Liver (tissue), 9 donors: ENCODE measurements around the gene FBXO3. TPM values are rescaled to one million over a fixed set of nuclear protein-coding genes. Genes with fewer than 3 reads are reported as not detected.

ENCODE experiments used
- DNase-seq: peaks from one replicate; pipeline ENCODE4 v3.0.0-alpha.2; 2017; ENCODE audit warnings: low spot score
- H3K27ac ChIP-seq, 2 donors: one replicate each; pipeline ENCODE4 v1.7.0; 2013; ENCODE audit warnings: inconsistent platforms in 2 of 2, low read length in 2 of 2, control low read depth in 1 of 2, low read depth in 1 of 2, mild to moderate bottlenecking in 1 of 2
- H3K27me3 ChIP-seq, 4 donors: one replicate each; pipeline versions ENCODE4 v1.6.1 to v1.7.0; 2013; ENCODE audit warnings: low read length in 3 of 4, inconsistent platforms in 1 of 4, mild to moderate bottlenecking in 1 of 4, moderate library complexity in 1 of 4; ENCODE audit not compliant: control insufficient read depth in 4 of 4, insufficient read depth in 4 of 4
- H3K36me3 ChIP-seq, 4 donors: one replicate each; pipeline versions ENCODE4 v1.6.1 to v1.7.0; 2013; ENCODE audit warnings: low read length in 3 of 4, mild to moderate bottlenecking in 3 of 4, low read depth in 1 of 4, moderate library complexity in 1 of 4; ENCODE audit not compliant: control insufficient read depth in 4 of 4, insufficient read depth in 3 of 4
- H3K4me1 ChIP-seq, 4 donors: one replicate each; pipeline versions ENCODE4 v1.6.1 to v1.7.0; 2013; ENCODE audit warnings: low read length in 3 of 4, mild to moderate bottlenecking in 3 of 4, moderate library complexity in 1 of 4; ENCODE audit not compliant: control insufficient read depth in 4 of 4, insufficient read depth in 4 of 4
- H3K4me3 ChIP-seq, 3 donors: one replicate each; pipeline versions ENCODE4 v1.6.1 to v1.7.0; 2013; ENCODE audit warnings: low read length in 3 of 3, control low read depth in 1 of 3, low read depth in 1 of 3, mild to moderate bottlenecking in 1 of 3
- H3K9ac ChIP-seq, 2 donors: one replicate each; pipeline ENCODE4 v1.7.0; 2013; ENCODE audit warnings: low read length in 2 of 2, mild to moderate bottlenecking in 2 of 2, moderate library complexity in 2 of 2, control low read depth in 1 of 2, low read depth in 1 of 2
- H3K9me3 ChIP-seq, 4 donors: one replicate each; pipeline versions ENCODE4 v1.6.1 to v1.7.0; 2013; ENCODE audit warnings: low read length in 3 of 4; ENCODE audit not compliant: control insufficient read depth in 4 of 4
- EGR1 ChIP-seq, 2 donors: IDR thresholded peaks; 2 replicates each; pipeline ENCODE4 v1.6.1; 2016 to 2018; ENCODE audit warnings: antibody characterized with exemption in 2 of 2, low read depth in 2 of 2
- FOXA1 ChIP-seq: IDR thresholded peaks from 2 replicates; pipeline ENCODE4 v1.6.1; 2016; ENCODE audit warnings: antibody characterized with exemption
- FOXA2 ChIP-seq: IDR thresholded peaks from 2 replicates; pipeline ENCODE4 v1.6.1; 2016; ENCODE audit warnings: antibody characterized with exemption
- GABPA ChIP-seq, 2 donors: IDR thresholded peaks in 1 of 2; conservative IDR thresholded peaks in 1 of 2; 2 replicates each; pipeline ENCODE4 v1.6.1; 2016; ENCODE audit warnings: antibody characterized with exemption in 2 of 2, mild to moderate bottlenecking in 1 of 2, moderate library complexity in 1 of 2
- HNF4A ChIP-seq, 2 donors: conservative IDR thresholded peaks; 2 replicates each; pipeline ENCODE4 v1.6.1; 2016; ENCODE audit warnings: antibody characterized with exemption in 2 of 2, mild to moderate bottlenecking in 2 of 2
- JUND ChIP-seq, 2 donors: IDR thresholded peaks; 2 replicates each; pipeline ENCODE4 v1.6.1; 2016; ENCODE audit warnings: antibody characterized with exemption in 2 of 2
- NR2F2 ChIP-seq: IDR thresholded peaks from 2 replicates; pipeline ENCODE4 v1.6.1; 2016; ENCODE audit warnings: antibody characterized with exemption
- RAD21 ChIP-seq, 2 donors: IDR thresholded peaks; 2 replicates each; pipeline ENCODE4 v1.6.1; 2016; ENCODE audit warnings: antibody characterized with exemption in 2 of 2, mild to moderate bottlenecking in 2 of 2
- REST ChIP-seq: IDR thresholded peaks from 2 replicates; pipeline ENCODE4 v1.6.1; 2016; ENCODE audit warnings: antibody characterized with exemption, mild to moderate bottlenecking
- RXRA ChIP-seq, 2 donors: IDR thresholded peaks; 2 replicates each; pipeline ENCODE4 v1.6.1; 2017 to 2018; ENCODE audit warnings: antibody characterized with exemption in 2 of 2, mild to moderate bottlenecking in 1 of 2
- SP1 ChIP-seq: IDR thresholded peaks from 2 replicates; pipeline ENCODE4 v1.6.1; 2018; ENCODE audit warnings: antibody characterized with exemption, mild to moderate bottlenecking
- TAF1 ChIP-seq: conservative IDR thresholded peaks from 2 replicates; pipeline ENCODE4 v1.6.1; 2016; ENCODE audit warnings: antibody characterized with exemption, mild to moderate bottlenecking
- ZBTB33 ChIP-seq: IDR thresholded peaks from 2 replicates; pipeline ENCODE4 v1.6.1; 2016; ENCODE audit warnings: antibody characterized with exemption
- whole genome bisulfite sequencing: extraction: QIAGEN DNeasy Blood & Tissue Kit; methylation state at CpG from one replicate; pipeline ENCODE4 v1.1.7; 2013; 5-methylcytosine and 5-hydroxymethylcytosine counted together
- polyA plus RNA-seq, 2 donors: library from polyadenylated mRNA; stranded (reverse) in 1 of 2; unstranded in 1 of 2; fragments of 200-250 nt in 1 of 2; fragments of >200 nt in 1 of 2; fragmentation: Nextera tagmentation in 1 of 2; extraction: Ambion mirVana in 1 of 2; gene quantifications; one replicate each; pipeline versions ENCODE4 v1.2.1 to v1.2.3, GENCODE V29; 2013 to 2015
- total RNA-seq, 2 donors: library from RNA; depleted of rRNA; stranded (reverse); fragments of >200 nt; gene quantifications; one replicate each; pipeline ENCODE4 v1.2.3, GENCODE V29; 2014
- TF ChIP-seq, protein P1 (sequence below): fragments of 150-350 bp; IDR thresholded peaks from 2 replicates; pipeline ENCODE4 v1.5.1; 2017; ENCODE audit warnings: improper control_type of control experiment, low read depth, low read length; ENCODE audit not compliant: missing input control
- donor health status: healthy.
- donor health status: healthy.
- donor health status: healthy.
- donor health status: healthy.
- donor health status: healthy.

The FBXO3 gene
- total and polyA plus RNA-seq, 4 donors, result 12.2 to 36.4 (median 18.8) TPM

DNA sequence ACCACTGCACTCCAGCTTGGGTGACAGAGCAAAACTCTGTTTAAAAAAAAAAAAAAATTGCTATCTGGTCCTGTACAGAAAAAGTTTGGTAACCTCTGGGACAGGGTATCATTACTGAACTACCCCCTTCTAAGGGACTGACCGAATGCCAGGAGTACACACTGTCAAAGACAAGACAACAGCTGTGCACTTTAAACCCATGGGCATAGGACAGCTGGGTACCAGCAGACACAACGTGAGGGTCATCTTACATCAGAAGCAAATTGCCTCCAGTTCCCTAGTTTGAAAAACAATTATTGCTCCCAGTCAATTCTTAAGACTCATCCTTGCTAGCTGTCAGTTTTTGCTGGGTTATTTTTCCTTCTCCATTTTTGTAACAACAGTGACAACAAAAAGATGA, 55.9 kb downstream of the FBXO3 start:
- H3K9me3 ChIP-seq, result no peaks in the 10 kb centered on the region
- H3K4me1 ChIP-seq, result peaks cover 5 to 11% (median 8%) of the 10 kb centered on the region in 4 donors
- peaks cover 8 to 40% (median 34%) of the 10 kb centered on the region in 4 donors for H3K36me3 ChIP-seq
- TF ChIP-seq REST (no peak), EGR1 (IDR thresholded peaks at IDR 0.05; ENCODE audit: low read depth in 2 of 2) (no peak), JUND (IDR thresholded peaks at IDR 0.05) (no peak), ZBTB33 (no peak)
- H3K9ac ChIP-seq, result no peak overlapping the region
- H3K4me3 ChIP-seq, result no peak overlapping the region
- H3K27ac ChIP-seq, result no peak overlapping the region
- no peaks in the 10 kb centered on the region for H3K27me3 ChIP-seq
- 63% methylated on average over 2 of the region's 2 CpGs for WGBS
- no peak for DNase-seq

DNA sequence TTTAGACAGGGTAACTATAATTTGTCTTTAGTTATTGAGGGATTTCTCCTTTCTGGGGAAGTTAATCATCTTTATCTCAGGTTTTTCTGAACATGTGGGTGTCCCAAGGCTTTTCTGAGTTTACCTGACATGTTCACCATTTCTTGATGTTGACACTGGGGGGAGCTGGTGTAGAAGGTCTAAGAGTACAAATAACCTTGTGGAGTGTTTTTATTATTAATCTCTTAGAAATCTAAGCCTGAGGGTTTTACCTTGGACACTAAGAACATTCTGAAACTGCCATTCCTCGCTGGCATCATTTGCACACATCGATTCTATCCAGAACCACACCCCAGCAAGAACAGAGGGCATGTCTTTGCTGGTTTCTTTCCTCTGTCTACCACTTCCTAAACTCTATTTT, 58.1 kb downstream of the FBXO3 start:
- H3K9ac ChIP-seq, result no peak overlapping the region
- TF ChIP-seq NR2F2, result no peak
- peak; percentile 51 to 61 for TF ChIP-seq RAD21 (IDR thresholded peaks at IDR 0.05)
- TF ChIP-seq, protein P1, sequence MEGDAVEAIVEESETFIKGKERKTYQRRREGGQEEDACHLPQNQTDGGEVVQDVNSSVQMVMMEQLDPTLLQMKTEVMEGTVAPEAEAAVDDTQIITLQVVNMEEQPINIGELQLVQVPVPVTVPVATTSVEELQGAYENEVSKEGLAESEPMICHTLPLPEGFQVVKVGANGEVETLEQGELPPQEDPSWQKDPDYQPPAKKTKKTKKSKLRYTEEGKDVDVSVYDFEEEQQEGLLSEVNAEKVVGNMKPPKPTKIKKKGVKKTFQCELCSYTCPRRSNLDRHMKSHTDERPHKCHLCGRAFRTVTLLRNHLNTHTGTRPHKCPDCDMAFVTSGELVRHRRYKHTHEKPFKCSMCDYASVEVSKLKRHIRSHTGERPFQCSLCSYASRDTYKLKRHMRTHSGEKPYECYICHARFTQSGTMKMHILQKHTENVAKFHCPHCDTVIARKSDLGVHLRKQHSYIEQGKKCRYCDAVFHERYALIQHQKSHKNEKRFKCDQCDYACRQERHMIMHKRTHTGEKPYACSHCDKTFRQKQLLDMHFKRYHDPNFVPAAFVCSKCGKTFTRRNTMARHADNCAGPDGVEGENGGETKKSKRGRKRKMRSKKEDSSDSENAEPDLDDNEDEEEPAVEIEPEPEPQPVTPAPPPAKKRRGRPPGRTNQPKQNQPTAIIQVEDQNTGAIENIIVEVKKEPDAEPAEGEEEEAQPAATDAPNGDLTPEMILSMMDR, result peak; percentile 15
- TF ChIP-seq GABPA (IDR thresholded peaks at IDR 0.05 in 1 of 2, conservative IDR thresholded peaks at IDR 0.05 in 1 of 2), result no peak
- TF ChIP-seq FOXA1, result no peak
- WGBS, result 85% methylated on average over 2 of the region's 2 CpGs
- DNase-seq, result no peak
- peaks cover 4 to 11% (median 5%) of the 10 kb centered on the region in 4 donors for H3K4me1 ChIP-seq
- H3K9me3 ChIP-seq, result no peaks in the 10 kb centered on the region
- no peak overlapping the region for H3K4me3 ChIP-seq
- no peaks in the 10 kb centered on the region for H3K27me3 ChIP-seq
- no peak overlapping the region for H3K27ac ChIP-seq
- H3K36me3 ChIP-seq, result peaks cover 8 to 34% (median 30%) of the 10 kb centered on the region in 4 donors

DNA sequence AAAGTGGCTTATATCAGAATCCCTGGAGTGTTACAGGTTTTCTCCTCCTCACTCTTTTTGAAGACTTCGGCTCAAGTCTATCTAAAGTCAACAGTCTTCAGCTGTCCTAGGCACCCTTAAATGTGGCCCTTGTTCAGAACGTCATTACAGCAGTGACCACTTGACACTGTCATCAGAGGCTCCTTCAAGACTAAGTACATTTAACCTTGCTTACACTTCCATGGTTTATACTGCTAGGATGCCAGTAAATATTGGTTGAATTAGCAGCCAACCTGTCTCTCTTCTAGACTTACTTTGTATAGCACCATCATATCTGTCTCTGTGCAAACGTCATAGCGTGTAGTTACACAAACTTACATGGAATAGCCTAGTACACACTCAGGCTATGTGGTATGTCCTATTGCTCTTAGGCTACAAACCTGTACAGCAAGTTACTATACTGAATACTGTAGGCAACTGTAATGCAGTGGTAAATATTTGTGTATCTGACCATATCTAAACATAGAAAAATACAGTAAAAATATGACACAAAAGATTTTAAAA, 60.4 kb downstream of the FBXO3 start:
- H3K4me3 ChIP-seq, result no peak overlapping the region
- H3K9ac ChIP-seq, result no peak overlapping the region
- peak overlapping the region in 1 of 2 donors; percentile 19 for H3K27ac ChIP-seq
- no peaks in the 10 kb centered on the region for H3K9me3 ChIP-seq
- H3K36me3 ChIP-seq, result peaks cover 9 to 35% (median 31%) of the 10 kb centered on the region in 4 donors
- DNase-seq, result no peak
- 65% methylated on average over 4 of the region's 4 CpGs for WGBS
- no peaks in the 10 kb centered on the region for H3K27me3 ChIP-seq
- H3K4me1 ChIP-seq, result peaks cover 4 to 11% (median 5%) of the 10 kb centered on the region in 4 donors
- no peak for TF ChIP-seq HNF4A (conservative IDR thresholded peaks at IDR 0.05)
- no peak for TF ChIP-seq JUND (IDR thresholded peaks at IDR 0.05)
- TF ChIP-seq EGR1 (IDR thresholded peaks at IDR 0.05; ENCODE audit: low read depth in 2 of 2), result no peak
- no peak for TF ChIP-seq FOXA1
- TF ChIP-seq NR2F2, result no peak
- no peak for TF ChIP-seq GABPA (IDR thresholded peaks at IDR 0.05 in 1 of 2, conservative IDR thresholded peaks at IDR 0.05 in 1 of 2)
- TF ChIP-seq RXRA (IDR thresholded peaks at IDR 0.05), result no peak
- no peak for TF ChIP-seq SP1
- TF ChIP-seq RAD21 (IDR thresholded peaks at IDR 0.05), result no peak
- TF ChIP-seq TAF1, result no peak
- no peak for TF ChIP-seq FOXA2
- no peak for TF ChIP-seq REST
